UCSD-AML1 (cell line): ENCODE measurements around the gene ATP6V1G2.

Experiments used
- DNase-seq: peaks from one replicate; lab custom pipeline; 2025; ENCODE audit not compliant: unreplicated experiment; lab: John Stamatoyannopoulos, UW

The ATP6V1G2 gene

GRCh38 chr6:31575952-31576685 is 29.7 kb upstream of the ATP6V1G2 start:
- DNase-seq: no peak

GRCh38 chr6:31575335-31575901 is 29.0 kb upstream of the ATP6V1G2 start, which contains the start of gene TNF:
Gene TNF (plus strand): TSS chr6:31575565. CDS start chr6:31575742, 177 bp downstream.
- DNase-seq: peak; percentile 74

- DNase-seq: no peak
These were observed 28.0 kb upstream of the ATP6V1G2 start for GRCh38 chr6:31574106-31575061.

- DNase-seq: no peak
These were observed 27.1 kb upstream of the ATP6V1G2 start for GRCh38 chr6:31573239-31574105.

- DNase-seq: no peak
These were observed 25.9 kb upstream of the ATP6V1G2 start, which contains the start of gene LTA for GRCh38 chr6:31572041-31572911. Gene LTA (plus strand): TSS chr6:31572289. CDS start chr6:31572743, 454 bp downstream.

GRCh38 chr6:31569861-31570536 is 23.6 kb upstream of the ATP6V1G2 start:
- DNase-seq: no peak

- no peak for DNase-seq
These were observed 22.1 kb upstream of the ATP6V1G2 start for GRCh38 chr6:31568537-31568961.

- no peak for DNase-seq
These were observed 21.3 kb upstream of the ATP6V1G2 start for GRCh38 chr6:31567531-31568370.

- DNase-seq: no peak
These were observed 14.3 kb upstream of the ATP6V1G2 start for GRCh38 chr6:31560697-31561058.

- DNase-seq: peak; percentile 87
These were observed 13.7 kb upstream of the ATP6V1G2 start for GRCh38 chr6:31559958-31560696.

- DNase-seq: no peak
These were observed 13.2 kb upstream of the ATP6V1G2 start for GRCh38 chr6:31559606-31559957.

- DNase-seq: peak; percentile 89
These were observed 12.5 kb upstream of the ATP6V1G2 start for GRCh38 chr6:31558631-31559500.

- DNase-seq: no peak
These were observed 11.9 kb upstream of the ATP6V1G2 start for GRCh38 chr6:31558318-31558625.

GRCh38 chr6:31557443-31558317 is 11.3 kb upstream of the ATP6V1G2 start:
- DNase-seq: no peak

GRCh38 chr6:31556307-31556706 is 9.9 kb upstream of the ATP6V1G2 start:
- no peak for DNase-seq

- peak; percentile 77 for DNase-seq
These were observed 5.0 kb upstream of the ATP6V1G2 start for GRCh38 chr6:31551371-31551770.
